ENCODE data around the gene TCF7L2.

Gene TCF7L2

DNA sequence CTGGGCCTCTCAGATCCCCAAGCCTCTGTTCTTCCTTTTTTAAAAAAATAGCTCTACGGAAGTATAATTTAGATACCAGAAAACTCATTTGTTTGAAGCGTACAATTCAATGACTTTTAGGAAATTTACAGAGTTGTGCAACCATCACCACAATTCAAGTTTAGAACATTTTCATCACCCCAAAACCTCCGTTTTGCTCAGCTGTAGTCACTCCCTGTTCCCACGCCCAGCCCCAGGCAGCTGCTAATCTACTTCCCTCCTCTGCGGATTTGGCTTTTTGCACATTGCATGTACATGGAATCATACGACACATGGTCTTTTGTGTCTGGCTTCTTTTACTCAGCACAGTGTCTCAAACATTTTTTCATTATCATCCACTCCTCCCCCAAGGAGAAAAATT is 229.2 kb downstream of the TCF7L2 start:
- Histone ChIP-seq H3K36me3 (ENCODE audit: control insufficient read depth in 2 of 2, insufficient read depth in 2 of 2, low read length in 2 of 2) (no peaks in the 10 kb centered on the region), H3K27ac (ENCODE audit: low read length) (no peak overlapping the region), H3K4me3 (ENCODE audit: low read length in 2 of 2) (no peak overlapping the region), H3K27me3 (ENCODE audit: control insufficient read depth in 1 of 2, insufficient read depth in 2 of 2, low read length in 2 of 2) (no peaks in the 10 kb centered on the region), H3K9ac (ENCODE audit: low read length in 2 of 2) (no peak overlapping the region), H3K9me3 (ENCODE audit: control insufficient read depth in 2 of 2, low read length in 2 of 2) (no peaks in the 10 kb centered on the region), H3K4me1 (ENCODE audit: control insufficient read depth, insufficient read depth, low read length) (peaks cover 14% of the 10 kb centered on the region)

DNA sequence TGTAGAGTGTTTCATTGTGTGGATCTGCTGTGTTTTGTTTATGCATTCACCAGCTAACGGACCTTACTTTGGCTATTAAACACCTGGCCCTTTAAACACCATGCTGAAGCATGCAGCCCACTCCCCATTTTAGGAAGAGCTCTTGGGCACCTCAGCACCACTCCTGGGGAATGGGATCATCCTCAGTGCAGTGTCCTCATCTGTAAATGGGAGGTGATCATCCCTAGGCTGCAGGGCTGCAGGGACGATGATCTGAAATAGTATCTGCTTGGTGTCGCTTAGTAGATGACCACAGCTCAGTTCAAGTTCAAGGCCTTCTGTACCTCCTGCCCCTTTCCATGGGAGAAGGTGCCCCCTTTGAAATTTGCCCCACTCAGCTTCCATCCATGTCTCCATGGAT is 229.9 kb downstream of the TCF7L2 start:
- Histone ChIP-seq H3K36me3 (ENCODE audit: control insufficient read depth in 2 of 2, insufficient read depth in 2 of 2, low read length in 2 of 2) (no peaks in the 10 kb centered on the region), H3K9me3 (ENCODE audit: control insufficient read depth in 2 of 2, low read length in 2 of 2) (no peaks in the 10 kb centered on the region), H3K4me1 (ENCODE audit: control insufficient read depth, insufficient read depth, low read length) (peaks cover 14% of the 10 kb centered on the region), H3K9ac (ENCODE audit: low read length in 2 of 2) (no peak overlapping the region), H3K27me3 (ENCODE audit: control insufficient read depth in 1 of 2, insufficient read depth in 2 of 2, low read length in 2 of 2) (no peaks in the 10 kb centered on the region), H3K4me3 (ENCODE audit: low read length in 2 of 2) (no peak overlapping the region), H3K27ac (ENCODE audit: low read length) (no peak overlapping the region)

DNA sequence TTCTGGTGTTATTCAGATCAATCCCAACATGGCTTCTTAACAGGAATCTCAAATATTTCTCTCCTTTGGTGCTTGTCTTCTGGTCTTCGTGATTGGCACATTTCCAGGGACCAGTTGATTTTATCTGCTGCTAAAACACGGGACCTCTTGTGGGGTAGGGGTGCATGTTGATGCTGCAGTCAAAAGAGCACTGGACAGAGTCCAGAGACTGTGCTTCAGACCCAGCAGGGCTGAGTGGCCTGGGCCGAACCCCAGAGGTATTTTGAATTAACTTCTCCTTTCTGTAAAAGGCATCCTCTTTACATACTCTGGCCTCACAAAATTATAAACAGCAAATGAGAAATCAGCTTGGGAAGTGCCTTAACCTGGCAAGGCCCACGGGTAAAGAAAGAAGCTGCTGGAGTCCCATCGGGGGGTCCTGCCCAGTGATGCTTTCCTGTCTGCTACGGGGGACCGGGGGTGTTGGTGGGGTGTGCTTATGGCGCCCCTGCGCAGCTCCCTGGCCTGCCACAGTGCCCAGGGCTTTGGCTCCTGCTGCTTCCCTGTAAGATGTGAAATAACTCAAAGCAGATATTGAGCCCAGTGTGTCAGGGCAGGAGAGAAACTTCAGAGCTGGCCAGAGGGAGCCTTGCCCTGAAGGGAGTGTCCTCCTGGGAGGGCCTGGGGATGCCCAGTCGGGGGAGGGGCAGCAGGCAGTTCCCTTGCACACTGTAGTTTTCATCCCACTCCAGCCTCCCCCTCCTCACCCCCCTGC is 230.5 kb downstream of the TCF7L2 start:
- H3K9ac ChIP-seq (ENCODE audit: low read length in 2 of 2) = no peak overlapping the region
- no peaks in the 10 kb centered on the region for H3K9me3 ChIP-seq (ENCODE audit: control insufficient read depth in 2 of 2, low read length in 2 of 2)
- no peaks in the 10 kb centered on the region for H3K36me3 ChIP-seq (ENCODE audit: control insufficient read depth in 2 of 2, insufficient read depth in 2 of 2, low read length in 2 of 2)
- no peaks in the 10 kb centered on the region for H3K27me3 ChIP-seq (ENCODE audit: control insufficient read depth in 1 of 2, insufficient read depth in 2 of 2, low read length in 2 of 2)
- peaks cover 14% of the 10 kb centered on the region for H3K4me1 ChIP-seq (ENCODE audit: control insufficient read depth, insufficient read depth, low read length)
- no peak overlapping the region for H3K4me3 ChIP-seq (ENCODE audit: low read length in 2 of 2)
- no peak overlapping the region for H3K27ac ChIP-seq (ENCODE audit: low read length)

DNA sequence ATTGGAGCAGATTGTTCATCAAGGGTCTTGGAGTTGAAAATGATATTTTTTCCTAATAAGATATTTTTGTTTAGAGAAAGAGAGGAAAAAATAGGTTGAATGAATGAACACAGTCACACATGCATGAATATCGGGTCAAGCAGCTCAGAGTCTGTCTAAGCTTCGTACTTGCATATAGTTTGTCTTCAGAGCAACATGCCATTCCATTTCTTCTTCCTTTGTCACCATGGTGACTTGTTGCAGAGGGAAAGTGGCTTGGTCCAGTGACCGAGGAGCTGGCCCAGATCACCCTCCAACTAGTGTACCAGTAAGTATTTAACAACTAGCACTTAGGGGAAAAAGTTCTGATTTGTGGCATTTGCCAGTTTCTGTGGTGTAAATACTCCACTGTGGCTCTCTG is 232.1 kb downstream of the TCF7L2 start:
- no peaks in the 10 kb centered on the region for H3K27me3 ChIP-seq (ENCODE audit: control insufficient read depth in 1 of 2, insufficient read depth in 2 of 2, low read length in 2 of 2)
- no peak overlapping the region for H3K9ac ChIP-seq (ENCODE audit: low read length in 2 of 2)
- H3K4me1 ChIP-seq (ENCODE audit: control insufficient read depth, insufficient read depth, low read length) = peaks cover 14% of the 10 kb centered on the region
- H3K4me3 ChIP-seq (ENCODE audit: low read length in 2 of 2) = no peak overlapping the region
- no peak overlapping the region for H3K27ac ChIP-seq (ENCODE audit: low read length)
- no peaks in the 10 kb centered on the region for H3K36me3 ChIP-seq (ENCODE audit: control insufficient read depth in 2 of 2, insufficient read depth in 2 of 2, low read length in 2 of 2)
- no peaks in the 10 kb centered on the region for H3K9me3 ChIP-seq (ENCODE audit: control insufficient read depth in 2 of 2, low read length in 2 of 2)

DNA sequence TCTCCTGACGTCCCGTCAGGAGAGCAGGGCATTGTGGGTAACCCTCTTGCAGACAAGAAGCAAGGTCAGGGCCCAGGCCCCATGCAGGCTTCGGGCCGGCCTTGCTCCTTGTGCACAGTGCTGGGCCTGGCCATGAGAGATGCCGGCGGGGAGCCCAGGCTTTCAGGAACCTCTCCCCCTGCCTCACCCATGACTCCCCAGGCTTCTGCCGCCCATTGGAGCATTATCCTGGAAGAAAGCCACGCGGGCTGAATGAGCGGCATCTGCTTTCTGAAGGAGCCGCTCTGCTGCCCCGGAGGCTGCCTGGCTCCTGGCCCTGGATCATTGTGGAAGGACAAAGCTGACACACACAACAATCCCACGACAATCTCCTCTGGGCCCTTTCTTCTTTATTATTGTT is 233.5 kb downstream of the TCF7L2 start:
- Histone ChIP-seq H3K27me3 (ENCODE audit: control insufficient read depth in 1 of 2, insufficient read depth in 2 of 2, low read length in 2 of 2) (no peaks in the 10 kb centered on the region), H3K4me3 (ENCODE audit: low read length in 2 of 2) (no peak overlapping the region)

DNA sequence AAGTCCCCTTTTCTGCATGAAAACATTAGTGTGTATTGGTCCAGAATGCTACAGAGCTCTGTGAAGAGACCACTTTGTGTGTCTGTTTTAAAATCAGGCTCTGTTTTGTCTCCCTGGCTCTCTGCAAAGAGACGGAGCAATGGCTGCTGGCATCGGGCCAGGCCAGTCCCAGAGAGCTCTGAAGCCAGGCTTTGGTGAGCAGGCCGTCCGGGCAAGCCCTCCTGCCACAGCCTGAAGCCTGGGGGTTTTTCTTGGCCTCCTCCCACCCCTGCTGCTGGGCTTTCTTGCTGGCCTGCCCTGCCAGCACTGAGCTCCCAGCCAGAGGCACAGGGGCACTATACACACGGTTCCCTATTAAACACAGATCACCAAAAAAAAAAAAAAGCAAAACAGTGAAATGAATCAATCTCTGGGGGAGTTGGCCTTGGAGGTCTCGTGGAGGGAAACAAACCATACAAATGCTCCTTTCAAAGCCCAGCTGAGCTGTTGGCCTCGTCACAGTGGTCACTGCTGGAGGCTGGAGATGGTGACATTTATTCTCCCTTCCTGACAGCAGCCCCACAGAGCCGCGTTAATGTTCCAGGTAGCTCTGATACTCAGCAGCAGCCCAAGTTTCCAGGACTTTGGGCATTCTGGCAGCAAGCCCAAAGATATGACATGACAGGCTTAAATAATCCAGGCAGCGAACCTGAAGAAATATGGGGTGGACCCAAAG is 237.2 kb downstream of the TCF7L2 start:
- Histone ChIP-seq H3K27ac (ENCODE audit: low read length) (peak overlapping the region; percentile 71), H3K9me3 (ENCODE audit: control insufficient read depth in 2 of 2, low read length in 2 of 2) (no peaks in the 10 kb centered on the region), H3K4me1 (ENCODE audit: control insufficient read depth, insufficient read depth, low read length) (peaks cover 20% of the 10 kb centered on the region), H3K36me3 (ENCODE audit: control insufficient read depth in 2 of 2, insufficient read depth in 2 of 2, low read length in 2 of 2) (no peaks in the 10 kb centered on the region), H3K9ac (ENCODE audit: low read length in 2 of 2) (no peak overlapping the region), H3K27me3 (ENCODE audit: control insufficient read depth in 1 of 2, insufficient read depth in 2 of 2, low read length in 2 of 2) (no peaks in the 10 kb centered on the region), H3K4me3 (ENCODE audit: low read length in 2 of 2) (peak overlapping the region in 1 of 2 donors; percentile 29)

More for the DNA sequence above, 233.5 kb downstream of the TCF7L2 start:
- Histone ChIP-seq H3K36me3 (ENCODE audit: control insufficient read depth in 2 of 2, insufficient read depth in 2 of 2, low read length in 2 of 2) (no peaks in the 10 kb centered on the region), H3K9me3 (ENCODE audit: control insufficient read depth in 2 of 2, low read length in 2 of 2) (no peaks in the 10 kb centered on the region), H3K9ac (ENCODE audit: low read length in 2 of 2) (no peak overlapping the region), H3K27ac (ENCODE audit: low read length) (no peak overlapping the region), H3K4me1 (ENCODE audit: control insufficient read depth, insufficient read depth, low read length) (peaks cover 25% of the 10 kb centered on the region)

DNA sequence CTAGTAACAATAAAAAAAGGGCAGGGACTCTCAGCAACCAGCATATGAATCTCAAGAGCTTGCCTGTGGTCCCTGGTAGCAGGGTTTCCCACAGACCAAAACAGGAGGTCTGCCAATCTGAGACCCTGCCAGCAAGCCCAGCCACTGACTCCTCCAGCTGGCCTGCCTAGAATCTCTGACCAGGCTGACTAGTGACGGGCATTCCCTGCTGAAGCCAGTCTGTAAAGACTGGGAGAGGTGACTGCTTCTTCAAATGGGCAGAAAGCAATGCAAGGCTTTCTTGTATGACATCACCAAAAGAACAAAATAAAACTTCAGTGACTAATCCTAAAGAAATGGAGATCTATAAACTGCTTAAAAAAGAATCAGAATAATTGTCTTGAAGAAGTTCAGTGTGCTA is 249.4 kb downstream of the TCF7L2 start:
- Histone ChIP-seq H3K27me3 (ENCODE audit: control insufficient read depth in 1 of 2, insufficient read depth in 2 of 2, low read length in 2 of 2) (no peaks in the 10 kb centered on the region), H3K27ac (ENCODE audit: low read length) (no peak overlapping the region), H3K9ac (ENCODE audit: low read length in 2 of 2) (no peak overlapping the region), H3K9me3 (ENCODE audit: control insufficient read depth in 2 of 2, low read length in 2 of 2) (peaks cover 3 to 7% of the 10 kb centered on the region in 2 donors), H3K4me1 (ENCODE audit: control insufficient read depth, insufficient read depth, low read length) (no peaks in the 10 kb centered on the region), H3K36me3 (ENCODE audit: control insufficient read depth in 2 of 2, insufficient read depth in 2 of 2, low read length in 2 of 2) (no peaks in the 10 kb centered on the region), H3K4me3 (ENCODE audit: low read length in 2 of 2) (no peak overlapping the region)

DNA sequence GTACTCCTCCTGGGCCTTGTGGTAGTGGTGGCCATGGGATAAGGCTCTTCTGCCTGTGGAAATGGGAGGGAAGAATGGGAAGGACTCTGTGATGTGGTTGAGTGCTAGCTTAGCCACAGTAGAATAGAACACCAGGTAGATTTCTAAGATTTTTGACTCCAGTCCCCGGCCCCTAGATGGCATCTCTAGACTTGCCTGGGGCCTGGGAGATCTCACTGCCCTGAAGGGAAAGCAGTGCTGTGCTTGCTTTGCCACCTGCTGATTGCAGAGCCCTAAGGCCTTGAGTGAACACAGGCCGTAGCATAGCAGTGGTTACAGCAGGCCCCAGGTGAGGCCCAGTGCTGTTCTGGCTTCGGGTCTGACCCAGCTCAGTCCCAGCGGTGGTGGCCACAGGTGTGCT is 252.0 kb downstream of the TCF7L2 start:
- Histone ChIP-seq H3K4me1 (ENCODE audit: control insufficient read depth, insufficient read depth, low read length) (no peaks in the 10 kb centered on the region), H3K27ac (ENCODE audit: low read length) (no peak overlapping the region), H3K9me3 (ENCODE audit: control insufficient read depth in 2 of 2, low read length in 2 of 2) (peaks cover 7% of the 10 kb centered on the region in 2 donors), H3K36me3 (ENCODE audit: control insufficient read depth in 2 of 2, insufficient read depth in 2 of 2, low read length in 2 of 2) (no peaks in the 10 kb centered on the region), H3K9ac (ENCODE audit: low read length in 2 of 2) (no peak overlapping the region), H3K27me3 (ENCODE audit: control insufficient read depth in 1 of 2, insufficient read depth in 2 of 2, low read length in 2 of 2) (no peaks in the 10 kb centered on the region), H3K4me3 (ENCODE audit: low read length in 2 of 2) (no peak overlapping the region)

DNA sequence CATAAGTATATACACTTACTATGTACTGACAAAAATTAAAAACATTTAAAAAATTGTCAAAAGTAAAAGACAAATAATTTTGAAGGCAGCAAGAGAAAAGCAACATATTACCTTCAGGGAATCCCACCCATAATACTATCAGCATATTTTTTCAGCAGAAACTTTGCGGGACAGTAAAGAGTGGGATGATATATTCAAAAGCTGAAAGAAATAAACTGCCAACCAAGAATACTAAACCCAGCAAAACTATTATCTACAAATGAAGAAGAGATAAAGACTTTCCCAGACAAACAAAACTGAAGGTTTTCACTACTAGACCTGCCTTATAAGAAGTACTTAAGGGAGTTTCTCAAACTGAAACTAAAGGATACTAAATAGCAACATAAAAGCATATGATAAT is 257.9 kb downstream of the TCF7L2 start:
- no peaks in the 10 kb centered on the region for H3K36me3 ChIP-seq (ENCODE audit: control insufficient read depth in 2 of 2, insufficient read depth in 2 of 2, low read length in 2 of 2)
- H3K27ac ChIP-seq (ENCODE audit: low read length) = no peak overlapping the region
- no peak overlapping the region for H3K4me3 ChIP-seq (ENCODE audit: low read length in 2 of 2)
- H3K9me3 ChIP-seq (ENCODE audit: control insufficient read depth in 2 of 2, low read length in 2 of 2) = peaks cover 0 to 5% of the 10 kb centered on the region in 2 donors
- H3K27me3 ChIP-seq (ENCODE audit: control insufficient read depth in 1 of 2, insufficient read depth in 2 of 2, low read length in 2 of 2) = no peaks in the 10 kb centered on the region
- no peaks in the 10 kb centered on the region for H3K4me1 ChIP-seq (ENCODE audit: control insufficient read depth, insufficient read depth, low read length)
- no peak overlapping the region for H3K9ac ChIP-seq (ENCODE audit: low read length in 2 of 2)

DNA sequence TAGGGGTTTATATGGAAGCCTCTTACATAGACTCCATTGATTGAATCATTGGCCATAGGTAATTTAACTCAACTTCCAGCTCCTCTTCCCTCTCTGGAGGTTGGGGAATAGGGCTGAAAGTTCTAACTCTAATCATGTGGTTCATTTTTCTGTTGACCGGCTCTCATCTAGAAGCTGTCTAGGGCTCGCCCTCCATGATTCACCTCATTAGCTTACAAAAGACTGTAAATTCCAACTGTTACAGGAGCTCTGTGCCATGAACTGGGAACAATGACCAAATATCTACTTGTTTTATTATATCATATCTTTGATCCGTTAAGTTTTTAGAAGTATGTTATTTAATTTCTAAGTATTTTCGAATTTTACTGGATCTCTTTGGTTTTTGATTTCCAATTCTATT is 263.0 kb downstream of the TCF7L2 start:
- Histone ChIP-seq H3K9ac (ENCODE audit: low read length in 2 of 2) (no peak overlapping the region), H3K27me3 (ENCODE audit: control insufficient read depth in 1 of 2, insufficient read depth in 2 of 2, low read length in 2 of 2) (no peaks in the 10 kb centered on the region), H3K4me3 (ENCODE audit: low read length in 2 of 2) (no peak overlapping the region), H3K36me3 (ENCODE audit: control insufficient read depth in 2 of 2, insufficient read depth in 2 of 2, low read length in 2 of 2) (no peaks in the 10 kb centered on the region), H3K9me3 (ENCODE audit: control insufficient read depth in 2 of 2, low read length in 2 of 2) (peaks cover 3 to 4% of the 10 kb centered on the region in 2 donors), H3K27ac (ENCODE audit: low read length) (no peak overlapping the region), H3K4me1 (ENCODE audit: control insufficient read depth, insufficient read depth, low read length) (no peaks in the 10 kb centered on the region)

DNA sequence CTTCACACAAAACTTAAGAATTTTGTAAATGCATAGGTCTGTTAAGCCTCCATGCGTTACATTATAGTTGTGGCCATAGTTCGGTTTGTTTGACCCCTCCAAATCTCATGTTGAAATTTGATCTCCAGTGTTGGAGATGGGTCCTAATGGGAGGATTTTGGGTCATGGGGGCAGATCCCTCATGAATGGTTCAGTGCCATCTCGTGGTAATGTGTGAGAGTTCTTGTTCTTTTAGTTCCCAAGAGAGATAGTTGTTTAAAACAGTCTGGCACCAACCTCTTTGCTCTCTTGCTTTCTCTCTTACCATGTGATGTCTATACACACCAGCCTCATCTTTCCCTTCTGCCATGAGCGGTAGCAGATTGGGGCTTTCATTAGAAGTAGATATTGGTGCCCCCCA is 264.3 kb downstream of the TCF7L2 start:
- no peak overlapping the region for H3K27ac ChIP-seq (ENCODE audit: low read length)
- H3K36me3 ChIP-seq (ENCODE audit: control insufficient read depth in 2 of 2, insufficient read depth in 2 of 2, low read length in 2 of 2) = no peaks in the 10 kb centered on the region

More for the DNA sequence above, 264.3 kb downstream of the TCF7L2 start:
- H3K9me3 ChIP-seq (ENCODE audit: control insufficient read depth in 2 of 2, low read length in 2 of 2) = peaks cover 3 to 4% of the 10 kb centered on the region in 2 donors
- H3K9ac ChIP-seq (ENCODE audit: low read length in 2 of 2) = no peak overlapping the region
- H3K4me3 ChIP-seq (ENCODE audit: low read length in 2 of 2) = no peak overlapping the region
- no peaks in the 10 kb centered on the region for H3K4me1 ChIP-seq (ENCODE audit: control insufficient read depth, insufficient read depth, low read length)
- no peaks in the 10 kb centered on the region for H3K27me3 ChIP-seq (ENCODE audit: control insufficient read depth in 1 of 2, insufficient read depth in 2 of 2, low read length in 2 of 2)
